ENCODE measurements around the gene DPP6. TPM values are rescaled to one million over a fixed set of nuclear protein-coding genes. Genes with fewer than 3 reads are reported as not detected.

DPP6 gene
- polyA plus RNA-seq, 1 of the 3 experiments (the other 2 are of a cell fraction), result not detected

GRCh38 chr7:154864523-154864891 lies 812.3 kb downstream of the DPP6 start (continued):
- TF ChIP-seq MAX (IDR thresholded peaks at IDR 0.05; ENCODE audit: low read depth) (no peak), JUND (IDR thresholded peaks at IDR 0.05) (no peak)
- TF ChIP-seq, protein P1, sequence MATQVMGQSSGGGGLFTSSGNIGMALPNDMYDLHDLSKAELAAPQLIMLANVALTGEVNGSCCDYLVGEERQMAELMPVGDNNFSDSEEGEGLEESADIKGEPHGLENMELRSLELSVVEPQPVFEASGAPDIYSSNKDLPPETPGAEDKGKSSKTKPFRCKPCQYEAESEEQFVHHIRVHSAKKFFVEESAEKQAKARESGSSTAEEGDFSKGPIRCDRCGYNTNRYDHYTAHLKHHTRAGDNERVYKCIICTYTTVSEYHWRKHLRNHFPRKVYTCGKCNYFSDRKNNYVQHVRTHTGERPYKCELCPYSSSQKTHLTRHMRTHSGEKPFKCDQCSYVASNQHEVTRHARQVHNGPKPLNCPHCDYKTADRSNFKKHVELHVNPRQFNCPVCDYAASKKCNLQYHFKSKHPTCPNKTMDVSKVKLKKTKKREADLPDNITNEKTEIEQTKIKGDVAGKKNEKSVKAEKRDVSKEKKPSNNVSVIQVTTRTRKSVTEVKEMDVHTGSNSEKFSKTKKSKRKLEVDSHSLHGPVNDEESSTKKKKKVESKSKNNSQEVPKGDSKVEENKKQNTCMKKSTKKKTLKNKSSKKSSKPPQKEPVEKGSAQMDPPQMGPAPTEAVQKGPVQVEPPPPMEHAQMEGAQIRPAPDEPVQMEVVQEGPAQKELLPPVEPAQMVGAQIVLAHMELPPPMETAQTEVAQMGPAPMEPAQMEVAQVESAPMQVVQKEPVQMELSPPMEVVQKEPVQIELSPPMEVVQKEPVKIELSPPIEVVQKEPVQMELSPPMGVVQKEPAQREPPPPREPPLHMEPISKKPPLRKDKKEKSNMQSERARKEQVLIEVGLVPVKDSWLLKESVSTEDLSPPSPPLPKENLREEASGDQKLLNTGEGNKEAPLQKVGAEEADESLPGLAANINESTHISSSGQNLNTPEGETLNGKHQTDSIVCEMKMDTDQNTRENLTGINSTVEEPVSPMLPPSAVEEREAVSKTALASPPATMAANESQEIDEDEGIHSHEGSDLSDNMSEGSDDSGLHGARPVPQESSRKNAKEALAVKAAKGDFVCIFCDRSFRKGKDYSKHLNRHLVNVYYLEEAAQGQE (IDR thresholded peaks at IDR 0.05; ENCODE audit: low read depth, low read length), result no peak

- Histone ChIP-seq H3K9me3 (0 out of 2 replicates have a peak, but pooled peaks cover 3% of the 10 kb centered on the region), H3K36me3 (replicated peaks in 1 of 2; ENCODE audit: control insufficient read depth in 1 of 2, insufficient read depth in 2 of 2, low read length in 1 of 2) (no peaks in the 10 kb centered on the region), H3K9me2 (no peaks in the 10 kb centered on the region), H3F3A (replicated peaks; ENCODE audit: insufficient read depth) (no peaks in the 10 kb centered on the region), H3K79me2 (ENCODE audit: insufficient read depth) (no peaks in the 10 kb centered on the region), H3K27me3 (ENCODE audit: insufficient read depth) (no peaks in the 10 kb centered on the region), H3K4me1 (ENCODE audit: control insufficient read depth in 1 of 2, insufficient read depth in 2 of 2, low read depth in 1 of 2, low read length in 1 of 2) (peaks cover 0 to 6% of the 10 kb centered on the region in 2 experiments; a peak in 2 of 4 replicates), H3K9ac (no peak overlapping the region), H3K4me3 (ENCODE audit: low read depth in 2 of 2, low read length in 1 of 2) (no peak overlapping the region), H3K4me2 (no peak overlapping the region), H2AFZ (ENCODE audit: low read depth) (no peak overlapping the region), H3K27ac (ENCODE audit: low read depth in 2 of 2, low read length in 1 of 2) (no peak overlapping the region), H4K20me1 (ENCODE audit: insufficient read depth) (no peaks in the 10 kb centered on the region)
- DNase-seq, result peak; percentile 10
- 48% methylated on average over 14 of the region's 14 CpGs for WGBS (ENCODE audit: low lambda C conversion rate)
- CTCF ChIA-PET, result interaction anchor here (0.6 to 1.5 kb wide), 4 partner anchors 14 to 226 kb away, joined by 3 to 10 read pairs (median 4); no protein-coding TSS in a partner anchor
- POLR2A ChIA-PET, result no interaction called here
- TF ChIP-seq RAD21 (IDR thresholded peaks at IDR 0.05; ENCODE audit: low read length) (no peak), GATA2 (CRISPR knock-in tag; IDR thresholded peaks at IDR 0.05) (no peak), ELF1 (IDR thresholded peaks at IDR 0.05) (no peak), JUND (IDR thresholded peaks at IDR 0.05) (no peak), RCOR1 (IDR thresholded peaks at IDR 0.05; ENCODE audit: low read length) (no peak), MAX (IDR thresholded peaks at IDR 0.05; ENCODE audit: low read depth) (no peak), POLR2AphosphoS5 (IDR thresholded peaks at IDR 0.05; ENCODE audit: low read depth, low read length) (no peak), EZH2phosphoT487 (IDR thresholded peaks at IDR 0.05; ENCODE audit: borderline replicate concordance, low read depth) (no peak), FOXJ3 (CRISPR knock-in tag; IDR thresholded peaks at IDR 0.05) (no peak), ZBTB33 (IDR thresholded peaks at IDR 0.05; ENCODE audit: borderline replicate concordance, low read depth) (no peak), TCF12 (IDR thresholded peaks at IDR 0.05) (no peak)
- TF ChIP-seq, protein P1 (IDR thresholded peaks at IDR 0.05; ENCODE audit: low read depth, low read length), result no peak
Observed at GRCh38 chr7:154865984-154866685, 813.9 kb downstream of the DPP6 start.
